ENCODE results near the gene SNRPD1. TPM values are rescaled to one million over a fixed set of nuclear protein-coding genes. Genes with fewer than 3 reads are reported as not detected.
"Not testable (repeated sequence)": the region's sequence is repeated elsewhere in the genome, so short reads cannot be mapped to it uniquely, and the experiment has no call there.

SNRPD1 gene
- polyA plus RNA-seq, 1 experiment: 43.5 TPM

DNA sequence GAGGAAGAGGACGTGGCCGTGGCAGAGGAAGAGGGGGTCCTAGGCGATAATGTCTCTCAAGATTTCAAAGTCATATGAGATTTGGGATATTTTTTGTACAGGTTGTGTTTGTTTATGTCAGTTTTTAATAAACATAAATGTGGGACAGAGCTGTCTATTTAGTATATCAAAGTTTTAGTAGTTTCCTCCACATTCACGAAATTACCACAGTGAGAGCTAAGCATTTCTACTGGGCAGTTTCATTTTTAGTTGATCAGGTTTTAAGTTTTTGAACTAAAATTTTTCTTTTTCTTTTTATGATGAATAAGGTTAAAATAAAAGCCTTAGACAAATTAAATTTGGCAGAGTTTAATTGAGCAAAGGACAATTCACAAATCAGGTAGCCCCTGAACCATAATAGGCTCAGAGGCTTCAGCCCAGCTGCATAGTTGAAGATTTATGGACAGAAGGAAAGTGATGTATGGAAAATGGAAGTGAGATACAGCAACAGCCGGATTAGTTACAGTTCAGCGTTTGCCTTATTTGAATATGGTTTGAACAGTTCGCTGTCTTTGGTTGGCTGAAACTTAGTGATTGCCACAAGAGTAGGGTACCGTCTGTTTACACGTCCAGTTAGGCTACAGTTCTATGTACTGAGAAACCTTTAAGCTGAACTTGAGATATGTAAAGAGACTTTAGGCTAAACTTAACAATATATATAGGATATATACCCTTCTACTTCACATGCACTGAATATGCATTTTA, 17.1 kb downstream of the SNRPD1 start:
- ChIA-PET POLR2A (no interaction called here), CTCF (interaction anchor here (0.7 to 2.9 kb wide), 3 partner anchors 17 to 776 kb away, joined by 4 to 14 read pairs (median 9); partner anchors contain the start of genes ESCO1 and SNRPD1)
- DNase-seq (ENCODE audit: low read depth, low spot score): no peak
- Histone ChIP-seq H3K27me3 (ENCODE audit: control insufficient read depth, insufficient read depth, low read length) (no peaks in the 10 kb centered on the region), H3K27ac (ENCODE audit: low read depth, low read length) (no peak overlapping the region), H3K4me3 (ENCODE audit: low read depth, low read length) (no peak overlapping the region), H3K9me3 (ENCODE audit: control insufficient read depth, insufficient read depth, low read length) (no peaks in the 10 kb centered on the region)
- TF ChIP-seq, protein P1, sequence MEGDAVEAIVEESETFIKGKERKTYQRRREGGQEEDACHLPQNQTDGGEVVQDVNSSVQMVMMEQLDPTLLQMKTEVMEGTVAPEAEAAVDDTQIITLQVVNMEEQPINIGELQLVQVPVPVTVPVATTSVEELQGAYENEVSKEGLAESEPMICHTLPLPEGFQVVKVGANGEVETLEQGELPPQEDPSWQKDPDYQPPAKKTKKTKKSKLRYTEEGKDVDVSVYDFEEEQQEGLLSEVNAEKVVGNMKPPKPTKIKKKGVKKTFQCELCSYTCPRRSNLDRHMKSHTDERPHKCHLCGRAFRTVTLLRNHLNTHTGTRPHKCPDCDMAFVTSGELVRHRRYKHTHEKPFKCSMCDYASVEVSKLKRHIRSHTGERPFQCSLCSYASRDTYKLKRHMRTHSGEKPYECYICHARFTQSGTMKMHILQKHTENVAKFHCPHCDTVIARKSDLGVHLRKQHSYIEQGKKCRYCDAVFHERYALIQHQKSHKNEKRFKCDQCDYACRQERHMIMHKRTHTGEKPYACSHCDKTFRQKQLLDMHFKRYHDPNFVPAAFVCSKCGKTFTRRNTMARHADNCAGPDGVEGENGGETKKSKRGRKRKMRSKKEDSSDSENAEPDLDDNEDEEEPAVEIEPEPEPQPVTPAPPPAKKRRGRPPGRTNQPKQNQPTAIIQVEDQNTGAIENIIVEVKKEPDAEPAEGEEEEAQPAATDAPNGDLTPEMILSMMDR (IDR thresholded peaks at IDR 0.05; ENCODE audit: low read depth, low read length): no peak

DNA sequence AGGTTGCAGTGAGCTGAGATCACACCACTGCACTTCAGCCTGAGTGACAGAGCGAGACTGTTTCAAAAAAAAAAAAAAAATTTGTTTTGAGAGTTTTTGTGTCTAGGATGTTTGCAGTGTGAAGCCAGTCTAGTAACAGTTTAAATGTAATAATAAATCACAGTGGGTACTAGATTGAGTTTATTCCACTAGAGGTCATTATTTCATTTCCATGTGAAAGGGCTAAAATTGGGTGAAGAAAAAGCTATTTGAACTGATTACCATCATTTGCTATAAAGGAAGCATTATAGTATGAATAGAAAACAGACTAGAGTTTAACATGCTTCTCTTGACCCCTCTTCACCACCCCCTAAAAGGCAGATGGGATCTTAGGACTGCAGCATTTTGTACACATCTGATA, 20.3 kb downstream of the SNRPD1 start:
- TF ChIP-seq, protein P1 (IDR thresholded peaks at IDR 0.05; ENCODE audit: low read depth, low read length): no peak
- Histone ChIP-seq H3K9me3 (ENCODE audit: control insufficient read depth, insufficient read depth, low read length) (no peaks in the 10 kb centered on the region), H3K27ac (ENCODE audit: low read depth, low read length) (no peak overlapping the region), H3K27me3 (ENCODE audit: control insufficient read depth, insufficient read depth, low read length) (no peaks in the 10 kb centered on the region), H3K4me3 (ENCODE audit: low read depth, low read length) (no peak overlapping the region)
- ChIA-PET POLR2A (no interaction called here), CTCF (interaction anchor here (0.6 to 1.7 kb wide), 10 partner anchors 20 to 222 kb away, joined by 3 to 9 read pairs (median 3); partner anchors contain the start of genes ESCO1 and SNRPD1)
- DNase-seq (ENCODE audit: low read depth, low spot score): no peak

DNA sequence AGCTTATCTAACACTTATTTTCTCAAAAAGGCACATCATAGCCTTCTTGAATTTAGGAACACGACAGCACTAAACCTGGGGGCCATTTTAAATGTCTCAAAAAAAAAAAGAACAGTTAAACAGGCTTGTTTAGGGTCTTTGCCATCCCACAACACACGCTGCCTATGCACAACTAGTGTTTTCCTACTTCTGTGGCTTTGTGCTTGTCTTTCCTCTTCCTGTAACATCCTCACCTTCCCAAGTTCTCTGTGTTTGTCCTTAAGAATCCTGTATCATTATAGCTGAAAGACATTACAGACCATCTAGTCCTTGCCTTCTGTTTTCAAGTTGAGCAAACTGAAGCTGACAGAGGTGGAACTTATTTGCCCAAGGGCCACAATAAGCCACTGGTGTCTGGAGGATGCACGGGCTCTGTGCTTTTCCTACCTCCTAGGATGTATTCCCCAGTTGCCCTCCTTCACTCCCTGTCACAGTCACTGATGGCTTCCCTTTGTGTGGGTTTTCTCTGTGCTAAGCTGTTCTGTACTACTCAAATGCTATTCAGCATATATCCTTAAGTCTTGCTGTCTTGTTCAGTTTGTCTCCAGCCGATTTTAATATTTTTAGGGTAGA, 22.6 kb downstream of the SNRPD1 start:
- Histone ChIP-seq H3K9me3 (ENCODE audit: control insufficient read depth, insufficient read depth, low read length) (no peaks in the 10 kb centered on the region), H3K27ac (ENCODE audit: low read depth, low read length) (no peak overlapping the region), H3K27me3 (ENCODE audit: control insufficient read depth, insufficient read depth, low read length) (no peaks in the 10 kb centered on the region), H3K4me3 (ENCODE audit: low read depth, low read length) (no peak overlapping the region)
- DNase-seq (ENCODE audit: low read depth, low spot score): no peak
- ChIA-PET POLR2A (no interaction called here), CTCF (no interaction called here)
- TF ChIP-seq, protein P1 (IDR thresholded peaks at IDR 0.05; ENCODE audit: low read depth, low read length): no peak

DNA sequence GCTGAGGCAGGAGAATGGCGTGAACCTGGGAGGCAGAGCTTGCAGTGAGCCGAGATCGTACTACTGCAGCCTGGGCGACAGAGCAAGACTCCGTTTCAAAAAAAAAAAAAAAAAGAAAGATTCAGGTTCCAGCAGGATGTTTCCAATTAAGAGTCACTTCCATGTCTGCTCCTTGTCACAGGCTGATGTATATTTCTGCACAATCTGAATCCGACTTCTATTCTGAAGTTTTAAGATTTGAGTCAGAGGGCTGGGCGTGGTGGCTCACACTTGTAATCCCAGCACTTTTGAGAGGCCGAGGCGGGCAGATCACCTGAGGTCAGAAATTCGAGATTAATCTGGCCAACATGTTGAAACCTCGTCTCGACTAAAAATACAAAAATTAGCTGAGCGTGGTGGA, 24.7 kb downstream of the SNRPD1 start:
- H3K27ac ChIP-seq (ENCODE audit: low read depth, low read length): no peak overlapping the region
- no peaks in the 10 kb centered on the region for H3K9me3 ChIP-seq (ENCODE audit: control insufficient read depth, insufficient read depth, low read length)
- H3K4me3 ChIP-seq (ENCODE audit: low read depth, low read length): no peak overlapping the region
- CTCF ChIA-PET: no interaction called here
- no peak for DNase-seq (ENCODE audit: low read depth, low spot score)
- TF ChIP-seq, protein P1 (IDR thresholded peaks at IDR 0.05; ENCODE audit: low read depth, low read length): no peak
- H3K27me3 ChIP-seq (ENCODE audit: control insufficient read depth, insufficient read depth, low read length): no peaks in the 10 kb centered on the region
- POLR2A ChIA-PET: no interaction called here

DNA sequence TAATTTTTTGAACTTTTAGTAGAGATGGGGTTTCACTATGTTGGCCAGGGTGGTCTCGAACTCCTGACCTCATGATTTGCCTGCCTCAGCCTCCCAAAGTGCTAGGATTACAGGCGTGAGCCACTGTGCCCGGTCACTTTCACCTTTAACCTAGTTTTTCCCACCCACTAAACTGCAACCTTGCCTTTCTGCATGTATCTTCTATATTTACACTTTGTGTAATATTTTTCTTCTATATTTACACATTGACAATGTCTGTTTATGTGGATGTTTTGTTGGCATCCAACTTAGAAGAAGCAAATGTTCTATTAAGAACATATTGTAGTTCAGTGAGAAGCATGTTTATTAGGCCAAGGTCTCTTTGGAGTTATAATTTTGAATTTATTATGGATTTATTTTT, 26.7 kb downstream of the SNRPD1 start:
- no peak for DNase-seq (ENCODE audit: low read depth, low spot score)
- CTCF ChIA-PET: interaction anchor here (2.0 kb wide), 1 partner anchor 38 kb away, joined by 6 read pairs; the partner anchor contains the start of gene ESCO1

DNA sequence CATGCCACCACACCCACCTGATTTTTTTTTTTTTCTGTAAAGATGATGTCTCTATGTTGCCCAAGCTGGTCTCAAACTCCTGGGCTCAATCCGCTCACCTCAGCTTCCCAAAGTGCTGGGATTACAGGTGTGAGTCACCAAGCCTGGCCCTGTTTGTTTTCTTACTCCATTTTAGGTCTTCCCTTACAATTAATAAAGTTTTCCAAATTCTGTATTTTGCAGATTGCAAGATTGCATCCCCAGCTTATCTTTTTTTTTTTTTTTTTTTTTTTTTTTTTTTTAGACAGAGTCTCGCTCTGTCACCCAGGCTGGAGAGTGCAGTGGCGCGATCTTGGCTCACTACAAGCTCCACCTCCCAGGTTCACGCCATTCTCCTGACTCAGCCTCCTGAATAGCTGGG, 28.3 kb downstream of the SNRPD1 start:
- H3K9me3 ChIP-seq (ENCODE audit: control insufficient read depth, insufficient read depth, low read length); H3K4me3 ChIP-seq (ENCODE audit: low read depth, low read length); H3K27ac ChIP-seq (ENCODE audit: low read depth, low read length); DNase-seq (ENCODE audit: low read depth, low spot score); H3K27me3 ChIP-seq (ENCODE audit: control insufficient read depth, insufficient read depth, low read length): not testable (repeated sequence)
- POLR2A ChIA-PET: interaction anchor here (0.6 to 0.9 kb wide), 5 partner anchors 28 to 508 kb away, joined by 3 to 8 read pairs (median 4); partner anchors contain the start of gene SNRPD1
- CTCF ChIA-PET: interaction anchor here (2.0 kb wide), 1 partner anchor 40 kb away, joined by 6 read pairs; the partner anchor contains the start of gene ESCO1

More for the DNA sequence above, 26.7 kb downstream of the SNRPD1 start:
- Histone ChIP-seq H3K4me3 (ENCODE audit: low read depth, low read length) (no peak overlapping the region), H3K27ac (ENCODE audit: low read depth, low read length) (no peak overlapping the region), H3K27me3 (ENCODE audit: control insufficient read depth, insufficient read depth, low read length) (no peaks in the 10 kb centered on the region), H3K9me3 (ENCODE audit: control insufficient read depth, insufficient read depth, low read length) (no peaks in the 10 kb centered on the region)
- TF ChIP-seq, protein P1 (IDR thresholded peaks at IDR 0.05; ENCODE audit: low read depth, low read length): no peak
- POLR2A ChIA-PET: no interaction called here

Measured in AG04450 (cell line).